Measurements from ENCODE around the gene IQGAP2.
"Not testable (repeated sequence)": the region's sequence is repeated elsewhere in the genome, so short reads cannot be mapped to it uniquely, and the experiment has no call there.

IQGAP2 gene

GRCh38 chr5:76545184-76545583 is 142.1 kb downstream of the IQGAP2 start:
- no peak for DNase-seq

DNA sequence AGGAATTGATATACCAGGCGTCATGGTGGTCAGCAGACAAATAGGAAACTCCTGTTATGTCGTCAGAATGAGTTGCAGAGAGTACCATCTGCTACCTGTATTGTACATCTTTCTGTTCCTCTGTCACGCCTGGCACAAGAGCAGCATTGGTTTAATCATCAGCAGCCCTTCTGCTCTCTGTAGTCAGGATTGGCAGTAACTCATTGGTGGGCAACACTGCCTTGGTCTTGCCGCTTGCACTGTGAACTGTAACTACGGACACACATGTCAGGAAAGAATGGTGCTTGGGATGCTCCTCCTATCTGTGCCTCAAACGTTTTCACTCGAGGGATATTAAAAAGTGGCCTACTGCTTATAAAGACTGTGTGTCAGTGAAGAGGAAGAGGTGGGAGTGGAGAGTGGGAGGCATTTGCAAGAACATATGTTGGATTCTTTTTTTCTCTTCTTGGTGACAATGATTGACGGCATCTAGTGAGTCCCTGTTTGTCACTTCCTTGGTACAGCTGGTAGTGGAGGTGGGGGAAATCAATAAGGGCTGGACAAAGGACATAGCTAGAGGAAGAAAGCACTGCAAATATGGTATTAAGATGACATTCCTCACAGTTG is 143.5 kb downstream of the IQGAP2 start:
- DNase-seq, result no peak

DNA sequence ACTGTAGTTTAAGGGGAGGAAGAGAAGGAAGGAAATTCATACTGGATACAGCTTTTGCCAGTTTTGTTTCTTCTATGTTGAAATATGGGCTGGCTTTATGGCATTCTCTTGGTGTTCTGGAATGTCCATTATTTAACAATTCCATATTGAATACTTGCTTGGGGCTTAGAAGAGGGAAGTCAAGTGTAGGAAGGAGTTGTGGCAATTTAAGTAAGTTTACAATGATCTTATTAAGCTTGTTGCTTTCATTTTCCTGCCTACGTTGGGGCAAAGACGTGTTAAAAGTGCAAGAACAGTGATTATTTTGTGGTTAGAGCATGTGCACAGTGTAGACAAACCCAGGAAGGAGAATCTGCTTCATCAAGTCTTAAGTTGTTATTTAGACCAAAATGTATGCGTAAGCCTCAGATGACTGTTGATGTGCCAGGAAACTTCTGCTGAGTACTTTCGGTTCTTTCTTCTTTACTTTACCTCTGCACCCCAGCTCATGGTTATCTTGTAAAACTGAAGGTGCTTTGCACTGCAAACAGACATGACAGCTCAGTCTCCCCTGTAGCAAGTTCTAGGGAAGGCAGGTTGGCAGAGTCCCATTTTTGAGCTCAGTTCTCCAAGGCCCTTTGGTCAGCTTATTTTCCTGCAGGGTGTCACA is 144.3 kb downstream of the IQGAP2 start:
- DNase-seq, result no peak

DNA sequence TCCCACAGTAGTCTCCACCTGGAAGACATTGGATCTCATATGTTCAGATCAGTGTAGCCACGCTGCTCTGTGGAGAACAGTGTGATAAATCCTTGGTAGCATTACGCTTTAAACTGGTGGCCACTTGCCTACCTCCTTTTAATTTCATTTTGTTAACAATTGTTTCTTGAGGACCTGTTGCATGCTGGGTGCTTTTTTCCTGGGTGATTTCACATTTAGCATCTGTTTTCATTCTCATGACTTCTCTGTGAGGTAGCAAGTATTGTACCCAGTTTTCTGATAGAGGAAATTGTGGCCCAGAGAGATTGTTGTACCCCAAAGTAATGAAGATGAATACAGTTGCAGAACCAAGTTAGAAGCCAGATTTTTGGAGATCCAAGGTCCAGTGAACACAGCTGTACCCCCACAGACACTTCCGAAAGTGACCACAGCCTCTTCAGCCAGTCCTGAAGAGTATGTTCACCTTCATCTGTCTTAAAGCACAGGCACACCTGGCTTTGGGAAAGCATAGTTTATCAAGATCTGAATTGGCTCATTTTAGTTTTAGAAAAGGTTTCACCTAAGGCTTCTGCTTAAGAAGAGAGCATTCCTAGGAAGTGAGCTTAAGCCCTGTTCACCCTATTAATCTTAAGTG is 144.9 kb downstream of the IQGAP2 start:
- no peak for DNase-seq

- DNase-seq, result no peak
Measured at GRCh38 chr5:76548525-76549229, 145.6 kb downstream of the IQGAP2 start.

- DNase-seq, result not testable (repeated sequence)
Measured at GRCh38 chr5:76550881-76551280, 147.8 kb downstream of the IQGAP2 start.

- DNase-seq, result no peak
Measured at GRCh38 chr5:76552546-76552945, 149.5 kb downstream of the IQGAP2 start.

GRCh38 chr5:76553251-76553650 is 150.2 kb downstream of the IQGAP2 start:
- no peak for DNase-seq

- DNase-seq, result no peak
Measured at GRCh38 chr5:76555114-76555513, 152.0 kb downstream of the IQGAP2 start.

DNA sequence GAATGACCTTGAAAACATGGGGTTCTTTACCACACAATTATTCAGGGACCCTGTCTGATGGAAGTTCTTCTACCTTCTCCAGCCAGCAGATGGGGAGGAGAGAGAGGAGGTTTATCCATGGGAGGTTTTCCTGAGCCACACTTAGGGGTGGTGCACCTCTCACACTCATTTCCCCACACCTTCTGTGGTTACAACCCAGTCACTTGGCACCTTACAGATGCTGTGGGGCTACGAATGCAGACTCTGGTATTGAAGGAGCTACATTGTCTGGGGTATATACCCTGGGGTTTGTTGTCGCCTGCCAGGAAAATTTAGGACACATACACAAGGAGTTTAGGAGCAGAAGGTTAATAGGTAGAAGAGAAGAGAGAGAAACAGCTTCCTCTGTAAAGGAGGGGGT is 152.6 kb downstream of the IQGAP2 start:
- no peak for DNase-seq

DNA sequence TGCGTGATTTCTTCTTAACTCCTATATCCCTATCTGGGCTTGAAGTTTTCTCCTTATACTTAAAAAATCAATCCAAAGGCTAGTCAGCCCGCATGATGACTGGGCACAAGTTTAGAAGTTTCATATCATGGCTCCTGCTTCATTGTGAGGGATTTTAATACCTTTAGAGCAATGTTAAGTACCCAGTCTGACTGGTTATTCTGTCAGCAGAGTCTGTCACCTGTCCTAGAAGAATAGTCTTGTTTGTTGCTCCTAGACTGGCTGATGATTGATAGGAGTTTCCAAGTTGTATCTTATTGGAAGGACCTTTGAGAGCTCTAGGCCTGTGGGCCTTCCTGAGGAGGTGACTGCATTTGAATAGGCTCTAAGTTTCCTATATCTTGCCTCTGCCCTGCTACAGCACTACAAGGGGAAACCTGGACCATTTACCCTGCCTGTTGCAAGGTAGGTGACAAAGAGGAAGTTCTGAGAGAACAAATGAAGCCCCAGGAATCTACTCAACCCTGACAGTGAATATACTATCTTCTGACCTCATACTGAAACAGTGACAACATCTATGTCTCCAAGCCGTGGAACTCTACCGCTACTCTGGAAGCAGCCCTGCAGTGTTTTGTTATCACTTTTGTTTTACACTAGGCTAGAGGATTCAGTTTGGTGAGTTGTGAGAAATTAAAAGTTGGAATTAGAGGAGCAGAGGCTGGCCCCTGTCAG is 153.6 kb downstream of the IQGAP2 start:
- no peak for DNase-seq

GRCh38 chr5:76560952-76561891 is 158.1 kb downstream of the IQGAP2 start:
- DNase-seq, result no peak

DNA sequence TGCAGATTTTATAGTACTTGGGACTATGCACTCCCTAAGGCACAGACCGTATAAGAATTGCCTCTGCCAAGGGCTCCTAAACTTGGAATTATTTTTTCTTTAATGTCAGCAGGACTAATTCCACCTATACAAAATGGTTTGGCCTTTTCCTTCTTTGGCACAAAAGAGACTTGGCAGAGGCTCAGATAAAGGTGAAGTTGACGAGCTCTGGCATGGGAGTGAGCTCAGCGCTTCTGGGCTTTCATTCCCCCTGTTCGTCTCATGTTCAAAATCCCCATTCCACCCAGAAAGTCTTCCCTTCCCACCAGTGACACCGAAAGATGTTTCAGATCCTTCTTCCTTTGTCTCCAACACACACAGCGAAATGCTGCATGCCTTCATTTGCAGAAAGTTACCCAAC is 158.9 kb downstream of the IQGAP2 start:
- DNase-seq, result no peak

- DNase-seq, result no peak
Measured at GRCh38 chr5:76565009-76565408, 161.9 kb downstream of the IQGAP2 start.

DNA sequence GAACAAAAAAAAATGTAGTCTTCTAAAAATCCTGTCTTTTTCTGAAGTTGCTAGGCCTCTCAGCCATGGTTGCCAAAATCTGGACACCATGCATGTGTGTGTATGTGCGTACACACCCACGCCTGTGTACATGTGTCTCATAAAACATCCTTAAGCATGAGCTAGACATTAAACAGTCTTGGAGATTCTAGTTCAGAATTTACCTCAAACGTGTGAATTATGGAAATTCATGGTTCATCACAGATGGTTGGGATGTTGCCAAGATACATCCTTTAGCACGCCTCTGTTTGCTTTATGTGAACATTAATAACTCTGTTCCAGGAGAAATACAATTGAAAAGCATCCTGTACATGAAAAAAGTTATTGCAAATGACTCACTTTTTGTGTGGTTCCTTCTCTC is 167.1 kb downstream of the IQGAP2 start:
- no peak for DNase-seq

- no peak for DNase-seq
Measured at GRCh38 chr5:76571559-76571958, 168.5 kb downstream of the IQGAP2 start.

DNA sequence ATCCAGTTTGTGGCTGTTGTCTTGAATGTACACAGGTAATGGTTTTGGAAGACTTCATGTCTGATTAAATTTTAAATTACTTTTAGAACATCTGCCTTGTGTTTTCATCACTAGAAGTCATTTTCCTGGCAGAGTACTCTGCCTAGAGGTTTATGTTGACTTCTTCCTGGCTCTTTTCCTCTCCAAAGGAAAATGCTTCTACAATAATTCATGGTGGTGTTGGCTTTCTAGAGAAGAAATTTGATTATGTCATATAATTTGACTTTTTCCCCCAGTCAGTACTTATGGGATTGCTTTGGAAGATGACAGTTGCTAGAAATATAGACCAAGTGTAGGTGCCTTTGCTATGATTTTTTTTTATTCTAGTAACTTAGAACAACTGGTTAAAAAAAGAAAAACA is 173.4 kb downstream of the IQGAP2 start:
- DNase-seq, result no peak

DNA sequence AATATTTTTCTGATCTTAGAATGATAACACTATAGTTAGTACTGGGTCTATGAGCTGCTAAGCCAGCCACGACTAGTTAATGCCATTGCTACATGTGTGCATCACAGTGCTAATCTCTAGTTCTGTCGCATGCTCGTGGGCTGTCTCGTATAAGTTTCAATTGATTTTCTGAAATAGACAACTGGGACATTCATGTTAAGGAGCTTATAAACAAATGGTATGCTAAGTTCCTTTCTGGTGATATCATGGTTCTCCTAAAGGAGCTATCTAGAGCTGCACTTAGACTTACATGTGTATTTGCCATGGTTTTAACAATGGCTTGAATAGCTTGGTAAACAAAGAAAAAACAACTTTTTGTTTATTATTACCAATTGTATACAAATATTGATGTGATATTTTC is 173.9 kb downstream of the IQGAP2 start:
- DNase-seq, result no peak

GRCh38 chr5:76579166-76579937 is 176.3 kb downstream of the IQGAP2 start:
- no peak for DNase-seq

DNA sequence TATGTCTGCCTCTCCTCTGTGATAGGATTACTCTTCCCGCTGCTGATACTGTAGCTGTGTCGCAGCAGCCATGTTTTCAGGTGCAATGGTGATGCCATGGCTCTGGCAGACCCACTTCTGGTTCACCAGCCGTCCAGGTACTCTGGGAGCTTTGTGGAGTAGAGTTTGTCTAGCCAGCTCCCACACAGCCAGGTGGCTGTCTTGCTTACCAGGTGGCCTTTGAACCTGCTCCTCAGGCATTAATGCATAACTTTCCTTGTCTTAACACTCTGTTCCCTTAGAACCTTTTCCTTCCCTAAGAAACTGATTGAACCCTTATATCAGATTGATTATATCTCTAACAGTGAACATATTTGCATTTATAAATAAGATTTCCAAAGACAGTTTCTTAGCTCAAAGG is 177.9 kb downstream of the IQGAP2 start:
- no peak for DNase-seq

Measured in C1 segment of cervical spinal cord (tissue), 14 donors.